DOHH2 (cell line): Measurements from ENCODE around the gene CALHM2.

Source experiments
- H3F3A ChIP-seq: fragments of 200-600 bp; sonication (generic), shearing (Covaris generic); 2 replicates; pipeline ENCODE4 v1.6.0; 2016; ENCODE audit warnings: antibody characterized with exemption, mild to moderate bottlenecking; ENCODE audit not compliant: control insufficient read depth, insufficient read depth
- H3K27ac ChIP-seq: fragments of 200-600 bp; sonication (generic); 2 replicates; pipeline ENCODE4 v1.5.1; 2014; ENCODE audit warnings: low read depth, mild to moderate bottlenecking, low read length, moderate library complexity
- H3K27me3 ChIP-seq: fragments of 200-600 bp; sonication (generic); 2 replicates; pipeline ENCODE4 v1.6.1; 2014; ENCODE audit warnings: mild to moderate bottlenecking, low read length, mixed read lengths; ENCODE audit not compliant: control insufficient read depth
- H3K36me3 ChIP-seq: fragments of 200-600 bp; sonication (generic); 2 replicates; pipeline ENCODE4 v1.6.1; 2014; ENCODE audit warnings: mild to moderate bottlenecking, low read length, moderate library complexity, mixed read lengths; ENCODE audit not compliant: control insufficient read depth
- H3K4me1 ChIP-seq: fragments of 200-600 bp; sonication (generic); 2 replicates; pipeline ENCODE4 v1.6.1; 2014; ENCODE audit warnings: mild to moderate bottlenecking, low read length, mixed read lengths; ENCODE audit not compliant: control insufficient read depth
- H3K4me2 ChIP-seq: fragments of 200-600 bp; sonication (generic); 2 replicates; pipeline ENCODE4 v1.6.0; 2014; ENCODE audit warnings: mild to moderate bottlenecking, low read length, moderate library complexity
- H3K4me3 ChIP-seq: fragments of 200-600 bp; sonication (generic); 2 replicates; pipeline ENCODE4 v1.5.1; 2014; ENCODE audit warnings: mild to moderate bottlenecking, low read length, mixed read lengths
- H3K79me2 ChIP-seq: fragments of 200-600 bp; sonication (generic); 2 replicates; pipeline ENCODE4 v1.6.1; 2014; ENCODE audit warnings: mild to moderate bottlenecking, low read length, mixed read lengths; ENCODE audit not compliant: control insufficient read depth
- H3K9me2 ChIP-seq: fragments of 200-600 bp; sonication (generic); replicated peaks from 2 replicates; pipeline ENCODE4 v1.6.1; 2014; ENCODE audit warnings: mild to moderate bottlenecking, low read length, mixed read lengths; ENCODE audit not compliant: control insufficient read depth
- H3K9me3 ChIP-seq: fragments of 200-600 bp; sonication (generic); 2 replicates; pipeline ENCODE4 v1.6.1; 2014; ENCODE audit warnings: antibody characterized with exemption, low read length, mixed read lengths; ENCODE audit not compliant: control insufficient read depth, insufficient read depth
- H4K20me1 ChIP-seq: fragments of 200-600 bp; sonication (generic); 2 replicates; pipeline ENCODE4 v1.6.0; 2014; ENCODE audit warnings: low read depth, mild to moderate bottlenecking, antibody characterized with exemption, low read length, moderate library complexity; ENCODE audit not compliant: control insufficient read depth, insufficient read depth
- EZH2phosphoT487 ChIP-seq: fragments of 200-600 bp; sonication (generic); IDR thresholded peaks from 2 replicates; pipeline ENCODE4 v1.6.1; 2017; ENCODE audit warnings: borderline replicate concordance, mild to moderate bottlenecking, antibody characterized with exemption, low read length, moderate library complexity, mixed read lengths
- TF ChIP-seq, protein P1 (sequence below): fragments of 200-600 bp; sonication (generic); IDR thresholded peaks from one replicate; pipeline ENCODE4 v1.5.1; 2014; ENCODE audit warnings: antibody characterized with exemption, mild to moderate bottlenecking, low read depth, low read length; ENCODE audit not compliant: poor library complexity, severe bottlenecking

The CALHM2 gene

GRCh38 chr10:103499881-103500280, 47.7 kb upstream of the CALHM2 start:
- no peaks in the 10 kb centered on the region for H4K20me1 ChIP-seq
- peaks cover 56% of the 10 kb centered on the region for H3K27me3 ChIP-seq
- no peaks in the 10 kb centered on the region for H3K4me1 ChIP-seq
- H3K36me3 ChIP-seq = no peaks in the 10 kb centered on the region
- H3K4me2 ChIP-seq = no peak overlapping the region
- TF ChIP-seq, protein P1, sequence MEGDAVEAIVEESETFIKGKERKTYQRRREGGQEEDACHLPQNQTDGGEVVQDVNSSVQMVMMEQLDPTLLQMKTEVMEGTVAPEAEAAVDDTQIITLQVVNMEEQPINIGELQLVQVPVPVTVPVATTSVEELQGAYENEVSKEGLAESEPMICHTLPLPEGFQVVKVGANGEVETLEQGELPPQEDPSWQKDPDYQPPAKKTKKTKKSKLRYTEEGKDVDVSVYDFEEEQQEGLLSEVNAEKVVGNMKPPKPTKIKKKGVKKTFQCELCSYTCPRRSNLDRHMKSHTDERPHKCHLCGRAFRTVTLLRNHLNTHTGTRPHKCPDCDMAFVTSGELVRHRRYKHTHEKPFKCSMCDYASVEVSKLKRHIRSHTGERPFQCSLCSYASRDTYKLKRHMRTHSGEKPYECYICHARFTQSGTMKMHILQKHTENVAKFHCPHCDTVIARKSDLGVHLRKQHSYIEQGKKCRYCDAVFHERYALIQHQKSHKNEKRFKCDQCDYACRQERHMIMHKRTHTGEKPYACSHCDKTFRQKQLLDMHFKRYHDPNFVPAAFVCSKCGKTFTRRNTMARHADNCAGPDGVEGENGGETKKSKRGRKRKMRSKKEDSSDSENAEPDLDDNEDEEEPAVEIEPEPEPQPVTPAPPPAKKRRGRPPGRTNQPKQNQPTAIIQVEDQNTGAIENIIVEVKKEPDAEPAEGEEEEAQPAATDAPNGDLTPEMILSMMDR = no peak
- no peak for TF ChIP-seq EZH2phosphoT487
- no peaks in the 10 kb centered on the region for H3K9me2 ChIP-seq
- H3F3A ChIP-seq = no peaks in the 10 kb centered on the region
- no peak overlapping the region for H3K4me3 ChIP-seq
- H3K9me3 ChIP-seq = no peaks in the 10 kb centered on the region
- H3K27ac ChIP-seq = no peak overlapping the region
- no peaks in the 10 kb centered on the region for H3K79me2 ChIP-seq

- H3K27ac ChIP-seq = no peak overlapping the region
- H4K20me1 ChIP-seq = no peaks in the 10 kb centered on the region
- no peaks in the 10 kb centered on the region for H3K79me2 ChIP-seq
- peaks cover 5% of the 10 kb centered on the region for H3K4me1 ChIP-seq
- no peaks in the 10 kb centered on the region for H3K36me3 ChIP-seq
- H3K4me3 ChIP-seq = no peak overlapping the region
- no peaks in the 10 kb centered on the region for H3F3A ChIP-seq
- peaks cover 61% of the 10 kb centered on the region for H3K27me3 ChIP-seq
- no peaks in the 10 kb centered on the region for H3K9me3 ChIP-seq
- H3K4me2 ChIP-seq = no peak overlapping the region
- H3K9me2 ChIP-seq = no peaks in the 10 kb centered on the region
- TF ChIP-seq, protein P1 = no peak
- TF ChIP-seq EZH2phosphoT487 = no peak
Measured at GRCh38 chr10:103498936-103499638, 46.9 kb upstream of the CALHM2 start.

GRCh38 chr10:103497161-103497915, 45.2 kb upstream of the CALHM2 start:
- no peaks in the 10 kb centered on the region for H3K79me2 ChIP-seq
- peaks cover 68% of the 10 kb centered on the region for H3K27me3 ChIP-seq
- TF ChIP-seq EZH2phosphoT487 = no peak
- TF ChIP-seq, protein P1 = no peak
- no peaks in the 10 kb centered on the region for H3F3A ChIP-seq
- no peaks in the 10 kb centered on the region for H3K9me2 ChIP-seq
- H3K4me1 ChIP-seq = peaks cover 10% of the 10 kb centered on the region
- no peaks in the 10 kb centered on the region for H3K36me3 ChIP-seq
- no peak overlapping the region for H3K4me3 ChIP-seq
- H3K27ac ChIP-seq = no peak overlapping the region
- no peaks in the 10 kb centered on the region for H4K20me1 ChIP-seq
- H3K9me3 ChIP-seq = no peaks in the 10 kb centered on the region
- H3K4me2 ChIP-seq = no peak overlapping the region
